SK-N-SH (cell line): ENCODE measurements around the gene KRTAP22-2. TPM values are rescaled to one million over a fixed set of nuclear protein-coding genes. Genes with fewer than 3 reads are reported as not detected.

Experiments
- CTCF ChIA-PET: fragments of 300-600, 350-600 bp; formaldehyde crosslinking; extraction: SDS; loops from one replicate; lab custom pipeline; 2021; lab: Yijun Ruan, JAX
- POLR2A ChIA-PET: fragments of 350-600 bp; sonication (Branson Sonifier 250); formaldehyde crosslinking; extraction: SDS; loops from one replicate; lab custom pipeline; 2020; ENCODE audit warnings: antibody characterized with exemption, inconsistent platforms; lab: Yijun Ruan, JAX
- DNase-seq: peaks from one replicate; pipeline ENCODE4 v3.0.0; 2012
- H2AFZ ChIP-seq: fragments of 200-600 bp; sonication (generic); 2 replicates; pipeline ENCODE4 v1.8.1; 2016; ENCODE audit warnings: antibody characterized with exemption, mild to moderate bottlenecking, low read depth
- H3F3A ChIP-seq: fragments of 200-600 bp; sonication (generic); replicated peaks from 2 replicates; pipeline ENCODE3; 2016; ENCODE audit warnings: antibody characterized with exemption, mild to moderate bottlenecking; ENCODE audit not compliant: insufficient read depth
- H3K27ac ChIP-seq, 2 experiments: fragments of 200-500 bp in 1 of 2; fragments of 200-600 bp in 1 of 2; sonication (Bioruptor generic) in 1 of 2; sonication (generic), shearing (Covaris generic) in 1 of 2; 2 replicates each; pipeline versions ENCODE4 v1.5.1 to v1.6.1; 2014 to 2016; ENCODE audit warnings: low read depth in 2 of 2, inconsistent platforms in 1 of 2, low read length in 1 of 2, mild to moderate bottlenecking in 1 of 2, mixed read lengths in 1 of 2
- H3K27me3 ChIP-seq: fragments of 200-600 bp; sonication (generic), shearing (Covaris generic); 2 replicates; pipeline ENCODE4 v1.6.1; 2016; ENCODE audit warnings: mixed run types; ENCODE audit not compliant: insufficient read depth
- H3K36me3 ChIP-seq, 2 experiments: fragments of 200-500 bp in 1 of 2; fragments of 200-600 bp in 1 of 2; sonication (Bioruptor generic) in 1 of 2; sonication (generic) in 1 of 2; replicated peaks in 1 of 2; 2 replicates each; pipeline versions ENCODE3 to v1.5.1; 2014 to 2016; ENCODE audit warnings: low read length in 1 of 2, mild to moderate bottlenecking in 1 of 2; ENCODE audit not compliant: insufficient read depth in 2 of 2, control insufficient read depth in 1 of 2
- H3K4me1 ChIP-seq, 2 experiments: fragments of 200-500 bp in 1 of 2; fragments of 200-600 bp in 1 of 2; sonication (Bioruptor generic) in 1 of 2; sonication (generic), shearing (Covaris generic) in 1 of 2; 2 replicates each; pipeline versions ENCODE4 v1.5.1 to v1.6.1; 2014 to 2016; ENCODE audit warnings: low read depth in 1 of 2, low read length in 1 of 2, mixed run types in 1 of 2; ENCODE audit not compliant: insufficient read depth in 2 of 2, control insufficient read depth in 1 of 2
- H3K4me2 ChIP-seq: fragments of 200-600 bp; sonication (generic), shearing (Covaris generic); 2 replicates; pipeline ENCODE4 v1.6.1; 2017; ENCODE audit warnings: mixed run types
- H3K4me3 ChIP-seq, 2 experiments: fragments of 200-500 bp in 1 of 2; fragments of 200-600 bp in 1 of 2; sonication (Bioruptor generic) in 1 of 2; sonication (generic), shearing (Covaris generic) in 1 of 2; 2 replicates each; pipeline versions ENCODE4 v1.5.1 to v1.8.1; 2014 to 2016; ENCODE audit warnings: low read depth in 2 of 2, inconsistent platforms in 1 of 2, low read length in 1 of 2, mild to moderate bottlenecking in 1 of 2, mixed read lengths in 1 of 2, moderate library complexity in 1 of 2
- H3K79me2 ChIP-seq: fragments of 200-600 bp; sonication (generic); 2 replicates; pipeline ENCODE4 v1.8.1; 2017; ENCODE audit warnings: mild to moderate bottlenecking; ENCODE audit not compliant: insufficient read depth
- H3K9ac ChIP-seq: fragments of 200-600 bp; sonication (generic); 2 replicates; pipeline ENCODE4 v1.6.1; 2017; ENCODE audit warnings: mixed run types
- H3K9me2 ChIP-seq: fragments of 200-600 bp; sonication (generic); 2 replicates; pipeline ENCODE4 v1.6.1; 2017; ENCODE audit warnings: mixed run types
- H3K9me3 ChIP-seq: fragments of 200-600 bp; sonication (generic); 2 replicates; pipeline ENCODE4 v1.6.1; 2017; ENCODE audit warnings: mixed run types, mild to moderate bottlenecking, moderate library complexity
- H4K20me1 ChIP-seq: fragments of 200-600 bp; sonication (generic); 2 replicates; pipeline ENCODE4 v1.6.1; 2017; ENCODE audit warnings: mild to moderate bottlenecking, mixed run types; ENCODE audit not compliant: insufficient read depth
- FOXJ3 ChIP-seq: sonication (generic); formaldehyde crosslinking; IDR thresholded peaks from 2 replicates; pipeline ENCODE4 v1.5.1; 2020; ENCODE audit warnings: mild to moderate bottlenecking, missing genetic modification reagents
- GABPA ChIP-seq: IDR thresholded peaks from 2 replicates; pipeline ENCODE4 v1.4.0; 2012; ENCODE audit warnings: low read depth, mild to moderate bottlenecking
- MEF2A ChIP-seq: IDR thresholded peaks from 2 replicates; pipeline ENCODE4 v1.4.0; 2012; ENCODE audit warnings: low read depth, borderline replicate concordance
- RAD21 ChIP-seq: IDR thresholded peaks from 2 replicates; pipeline ENCODE4 v1.6.1; 2012; ENCODE audit warnings: mild to moderate bottlenecking, low read length
- YY1 ChIP-seq: IDR thresholded peaks from 2 replicates; pipeline ENCODE4 v1.4.0; 2012; ENCODE audit warnings: low read depth, mild to moderate bottlenecking
- WGBS: methylation state at CpG from one replicate; pipeline ENCODE4 v1.1.6; 2017; ENCODE audit warnings: low lambda C conversion rate; 5-methylcytosine and 5-hydroxymethylcytosine counted together
- polyA plus RNA-seq, 3 experiments: library from polyadenylated mRNA; depleted of rRNA; stranded (reverse); fragments of >200 nt; gene quantifications; 2 replicates each; pipeline ENCODE4 v1.2.3, GENCODE V29; 2012
- TF ChIP-seq, protein P1 (sequence below): fragments of 200-600 bp; sonication (generic); IDR thresholded peaks from 2 replicates; pipeline ENCODE4 v1.6.1; 2017; ENCODE audit warnings: antibody characterized with exemption, mild to moderate bottlenecking, moderate library complexity
- TF ChIP-seq, protein P2 (sequence below): IDR thresholded peaks from 2 replicates; pipeline ENCODE4 v1.6.1; 2012; ENCODE audit warnings: mild to moderate bottlenecking, low read depth, low read length, moderate library complexity

KRTAP22-2 gene
- polyA plus RNA-seq, 1 of the 3 experiments (the other 2 are of a cell fraction): not detected

DNA sequence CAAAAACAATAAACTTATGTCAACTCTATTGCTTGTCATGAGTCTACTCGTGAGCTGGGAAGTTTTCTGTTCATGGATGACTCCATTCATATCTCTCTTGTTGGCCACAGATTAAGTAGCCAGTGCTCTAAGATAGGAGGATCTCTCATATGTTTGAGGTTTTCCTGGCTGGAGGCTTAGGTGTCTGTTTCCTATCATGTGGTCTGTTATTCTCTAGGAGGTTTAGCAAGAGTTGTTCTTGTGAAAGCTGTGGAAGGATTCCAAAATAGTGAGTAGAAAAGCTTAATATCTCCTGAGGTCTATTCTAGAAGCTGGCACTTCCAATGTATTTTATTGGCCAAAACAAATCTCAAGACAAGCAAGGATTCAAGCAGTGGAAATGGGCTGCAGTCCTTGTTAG, 39.0 kb upstream of the KRTAP22-2 start:
- CTCF ChIA-PET: no interaction called here
- POLR2A ChIA-PET: no interaction called here
- Histone ChIP-seq H3K4me2 (no peak overlapping the region), H3K4me3 (no peak overlapping the region), H3K9me3 (no peaks in the 10 kb centered on the region), H3K27me3 (no peaks in the 10 kb centered on the region), H3K9ac (no peak overlapping the region), H3K9me2 (no peaks in the 10 kb centered on the region), H3F3A (no peaks in the 10 kb centered on the region), H4K20me1 (no peaks in the 10 kb centered on the region), H3K4me1 (no peaks in the 10 kb centered on the region), H3K36me3 (no peaks in the 10 kb centered on the region), H3K27ac (no peak overlapping the region), H2AFZ (no peak overlapping the region), H3K79me2 (no peaks in the 10 kb centered on the region)
- DNase-seq: no peak
- WGBS: 14% methylated on average over 1 of the region's 1 CpG
- TF ChIP-seq FOXJ3 (CRISPR knock-in tag): no peak
- TF ChIP-seq, protein P1, sequence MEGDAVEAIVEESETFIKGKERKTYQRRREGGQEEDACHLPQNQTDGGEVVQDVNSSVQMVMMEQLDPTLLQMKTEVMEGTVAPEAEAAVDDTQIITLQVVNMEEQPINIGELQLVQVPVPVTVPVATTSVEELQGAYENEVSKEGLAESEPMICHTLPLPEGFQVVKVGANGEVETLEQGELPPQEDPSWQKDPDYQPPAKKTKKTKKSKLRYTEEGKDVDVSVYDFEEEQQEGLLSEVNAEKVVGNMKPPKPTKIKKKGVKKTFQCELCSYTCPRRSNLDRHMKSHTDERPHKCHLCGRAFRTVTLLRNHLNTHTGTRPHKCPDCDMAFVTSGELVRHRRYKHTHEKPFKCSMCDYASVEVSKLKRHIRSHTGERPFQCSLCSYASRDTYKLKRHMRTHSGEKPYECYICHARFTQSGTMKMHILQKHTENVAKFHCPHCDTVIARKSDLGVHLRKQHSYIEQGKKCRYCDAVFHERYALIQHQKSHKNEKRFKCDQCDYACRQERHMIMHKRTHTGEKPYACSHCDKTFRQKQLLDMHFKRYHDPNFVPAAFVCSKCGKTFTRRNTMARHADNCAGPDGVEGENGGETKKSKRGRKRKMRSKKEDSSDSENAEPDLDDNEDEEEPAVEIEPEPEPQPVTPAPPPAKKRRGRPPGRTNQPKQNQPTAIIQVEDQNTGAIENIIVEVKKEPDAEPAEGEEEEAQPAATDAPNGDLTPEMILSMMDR: no peak
- no peak for TF ChIP-seq GABPA
- TF ChIP-seq RAD21: no peak
- TF ChIP-seq YY1: no peak

DNA sequence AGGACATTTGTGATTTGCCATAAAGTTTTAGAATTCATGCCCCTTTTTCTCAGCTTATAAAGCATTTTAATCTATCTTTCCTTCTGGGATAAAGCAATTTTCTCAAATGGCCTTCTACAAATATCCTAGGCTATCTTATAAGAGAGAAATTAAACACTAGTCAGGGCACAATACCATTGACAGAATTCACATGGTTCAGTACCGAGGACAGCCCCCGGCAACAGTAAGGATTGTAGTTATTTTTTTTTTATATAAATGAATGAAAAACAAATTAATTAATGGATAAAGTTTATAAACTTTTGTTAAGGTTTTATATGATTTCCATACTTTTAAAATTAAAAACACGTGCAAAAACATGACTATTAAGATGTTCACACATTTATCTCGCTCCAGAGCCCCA, 37.9 kb upstream of the KRTAP22-2 start:
- no peak overlapping the region for H3K9ac ChIP-seq
- no peaks in the 10 kb centered on the region for H3K79me2 ChIP-seq
- no peak for TF ChIP-seq MEF2A
- TF ChIP-seq, protein P2, sequence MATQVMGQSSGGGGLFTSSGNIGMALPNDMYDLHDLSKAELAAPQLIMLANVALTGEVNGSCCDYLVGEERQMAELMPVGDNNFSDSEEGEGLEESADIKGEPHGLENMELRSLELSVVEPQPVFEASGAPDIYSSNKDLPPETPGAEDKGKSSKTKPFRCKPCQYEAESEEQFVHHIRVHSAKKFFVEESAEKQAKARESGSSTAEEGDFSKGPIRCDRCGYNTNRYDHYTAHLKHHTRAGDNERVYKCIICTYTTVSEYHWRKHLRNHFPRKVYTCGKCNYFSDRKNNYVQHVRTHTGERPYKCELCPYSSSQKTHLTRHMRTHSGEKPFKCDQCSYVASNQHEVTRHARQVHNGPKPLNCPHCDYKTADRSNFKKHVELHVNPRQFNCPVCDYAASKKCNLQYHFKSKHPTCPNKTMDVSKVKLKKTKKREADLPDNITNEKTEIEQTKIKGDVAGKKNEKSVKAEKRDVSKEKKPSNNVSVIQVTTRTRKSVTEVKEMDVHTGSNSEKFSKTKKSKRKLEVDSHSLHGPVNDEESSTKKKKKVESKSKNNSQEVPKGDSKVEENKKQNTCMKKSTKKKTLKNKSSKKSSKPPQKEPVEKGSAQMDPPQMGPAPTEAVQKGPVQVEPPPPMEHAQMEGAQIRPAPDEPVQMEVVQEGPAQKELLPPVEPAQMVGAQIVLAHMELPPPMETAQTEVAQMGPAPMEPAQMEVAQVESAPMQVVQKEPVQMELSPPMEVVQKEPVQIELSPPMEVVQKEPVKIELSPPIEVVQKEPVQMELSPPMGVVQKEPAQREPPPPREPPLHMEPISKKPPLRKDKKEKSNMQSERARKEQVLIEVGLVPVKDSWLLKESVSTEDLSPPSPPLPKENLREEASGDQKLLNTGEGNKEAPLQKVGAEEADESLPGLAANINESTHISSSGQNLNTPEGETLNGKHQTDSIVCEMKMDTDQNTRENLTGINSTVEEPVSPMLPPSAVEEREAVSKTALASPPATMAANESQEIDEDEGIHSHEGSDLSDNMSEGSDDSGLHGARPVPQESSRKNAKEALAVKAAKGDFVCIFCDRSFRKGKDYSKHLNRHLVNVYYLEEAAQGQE: peak; percentile 85; the same call in 1 of the 2 replicates
- no peaks in the 10 kb centered on the region for H3K36me3 ChIP-seq
- H3K27me3 ChIP-seq: no peaks in the 10 kb centered on the region
- H3K9me3 ChIP-seq: no peaks in the 10 kb centered on the region
- no peak overlapping the region for H3K4me2 ChIP-seq
- no peaks in the 10 kb centered on the region for H4K20me1 ChIP-seq
- 8% methylated on average over 4 of the region's 4 CpGs for WGBS
- DNase-seq: no peak
- no peaks in the 10 kb centered on the region for H3K9me2 ChIP-seq
- ChIA-PET POLR2A (no interaction called here), CTCF (no interaction called here)
- no peaks in the 10 kb centered on the region for H3F3A ChIP-seq
- no peak overlapping the region for H2AFZ ChIP-seq
- H3K4me3 ChIP-seq: no peak overlapping the region
- no peak overlapping the region for H3K27ac ChIP-seq
- no peaks in the 10 kb centered on the region for H3K4me1 ChIP-seq
